H1 (cell line): Measurements from ENCODE around the gene MAGI3. TPM values are rescaled to one million over a fixed set of nuclear protein-coding genes. Genes with fewer than 3 reads are reported as not detected.

ENCODE experiments used
- CTCF ChIA-PET: fragments of 300-600 bp; sonication (Branson Sonifier 250); formaldehyde crosslinking; loops from one replicate; lab custom pipeline; 2021; ENCODE audit not compliant: partially characterized antibody; lab: Charles Lee
- POLR2A ChIA-PET: fragments of 300-600 bp; sonication (Branson Sonifier 250); formaldehyde crosslinking; loops from one replicate; lab custom pipeline; 2021; ENCODE audit warnings: inconsistent platforms; ENCODE audit not compliant: partially characterized antibody; lab: Charles Lee
- DNase-seq, 2 experiments: peaks; one replicate each; pipeline versions ENCODE4 v3.0.0 to v3.0.0-alpha.2; 2010 to 2022; ENCODE audit warnings: low spot score in 2 of 2, low read depth in 1 of 2, mixed read lengths in 1 of 2
- FAIRE-seq: peaks from 2 replicates; lab custom pipeline; 2011; peaks lifted over from hg19 to GRCh38; lab: Jason Lieb, UNC
- H2AFZ ChIP-seq: 2 replicates; pipeline ENCODE4 v1.8.1; 2012; ENCODE audit warnings: low read length, inconsistent platforms
- H2AK5ac ChIP-seq: 2 replicates; pipeline ENCODE4 v1.6.1; 2013; ENCODE audit warnings: low read depth, low read length
- H2BK120ac ChIP-seq: replicated peaks from 2 replicates; pipeline ENCODE3; 2013; ENCODE audit warnings: low read depth, low read length, inconsistent platforms
- H2BK12ac ChIP-seq: 2 replicates; pipeline ENCODE4 v1.6.1; 2013; ENCODE audit warnings: low read depth, low read length
- H2BK15ac ChIP-seq: 2 replicates; pipeline ENCODE4 v1.6.1; 2013; ENCODE audit warnings: low read length
- H2BK20ac ChIP-seq: 2 replicates; pipeline ENCODE4 v1.6.1; 2013; ENCODE audit warnings: low read length
- H2BK5ac ChIP-seq: 2 replicates; pipeline ENCODE4 v1.6.1; 2013; ENCODE audit warnings: low read depth, low read length
- H3K14ac ChIP-seq: 2 replicates; pipeline ENCODE4 v1.6.1; 2013; ENCODE audit warnings: inconsistent platforms; ENCODE audit not compliant: insufficient read length
- H3K18ac ChIP-seq: 2 replicates; pipeline ENCODE4 v1.6.1; 2013; ENCODE audit warnings: low read length; ENCODE audit errors: extremely low read depth
- H3K23ac ChIP-seq: 2 replicates; pipeline ENCODE4 v1.6.1; 2013; ENCODE audit warnings: inconsistent platforms; ENCODE audit not compliant: insufficient read length
- H3K23me2 ChIP-seq: 2 replicates; pipeline ENCODE4 v1.6.1; 2013; ENCODE audit warnings: low read depth, low read length
- H3K27ac ChIP-seq: 2 replicates; pipeline ENCODE4 v1.6.1; 2011; ENCODE audit warnings: low read depth, low read length, inconsistent platforms
- H3K27me3 ChIP-seq, 4 experiments: replicated peaks in 1 of 4; 1 replicate in 1 of 4; 2 replicates in 3 of 4; pipeline versions ENCODE4 v1.6.1 to v1.8.1; 2011 to 2013; ENCODE audit warnings: low read length in 3 of 4, mild to moderate bottlenecking in 3 of 4, inconsistent platforms in 2 of 4, mixed read lengths in 2 of 4, moderate library complexity in 1 of 4; ENCODE audit not compliant: control insufficient read depth in 3 of 4, insufficient read depth in 3 of 4; ENCODE audit errors: extremely low read depth in 1 of 4
- H3K36me3 ChIP-seq, 4 experiments: 2 replicates each; pipeline versions ENCODE4 v1.6.1 to v1.8.1; 2011 to 2013; ENCODE audit warnings: mild to moderate bottlenecking in 4 of 4, low read length in 3 of 4, moderate library complexity in 2 of 4, control low read depth in 1 of 4, inconsistent platforms in 1 of 4; ENCODE audit not compliant: insufficient read depth in 4 of 4, control insufficient read depth in 2 of 4
- H3K4ac ChIP-seq: replicated peaks from 2 replicates; pipeline ENCODE3; 2013; ENCODE audit warnings: low read length, low read depth, mixed read lengths, inconsistent platforms; ENCODE audit not compliant: insufficient read length
- H3K4me1 ChIP-seq, 4 experiments: replicated peaks in 1 of 4; 1 replicate in 1 of 4; 2 replicates in 3 of 4; pipeline versions ENCODE4 v1.6.1 to v1.8.1; 2011 to 2013; ENCODE audit warnings: low read length in 3 of 4, inconsistent platforms in 2 of 4, mixed read lengths in 1 of 4; ENCODE audit not compliant: insufficient read depth in 4 of 4, control insufficient read depth in 3 of 4
- H3K4me2 ChIP-seq, 2 experiments: 2 replicates each; pipeline versions ENCODE4 v1.6.1 to v1.8.1; 2011 to 2013; ENCODE audit warnings: low read depth in 2 of 2, low read length in 2 of 2, control low read depth in 1 of 2, inconsistent platforms in 1 of 2, mild to moderate bottlenecking in 1 of 2; ENCODE audit not compliant: insufficient read depth in 1 of 2
- H3K4me3 ChIP-seq, 4 experiments: fragments of 200-600, 300-600 bp in 1 of 4; sonication (generic), shearing (Covaris generic), sonication (Bioruptor Twin) in 1 of 4; 2 replicates each; pipeline versions ENCODE4 v1.5.1 to v1.8.1; 2011 to 2016; ENCODE audit warnings: low read length in 4 of 4, low read depth in 3 of 4, control low read depth in 2 of 4, inconsistent platforms in 2 of 4, mild to moderate bottlenecking in 2 of 4, mixed read lengths in 1 of 4, moderate library complexity in 1 of 4; ENCODE audit not compliant: insufficient read depth in 2 of 4; ENCODE audit errors: extremely low read depth in 1 of 4
- H3K56ac ChIP-seq: replicated peaks from 2 replicates; pipeline ENCODE3; 2013; ENCODE audit warnings: low read depth, mild to moderate bottlenecking, mixed read lengths, low read length, inconsistent platforms; ENCODE audit not compliant: insufficient read length
- H3K79me1 ChIP-seq: 2 replicates; pipeline ENCODE4 v1.6.1; 2013; ENCODE audit warnings: low read depth, low read length, control low read depth
- H3K79me2 ChIP-seq, 2 experiments: 2 replicates each; pipeline versions ENCODE4 v1.6.1 to v1.8.1; 2012 to 2013; ENCODE audit warnings: low read length in 2 of 2, mild to moderate bottlenecking in 2 of 2, inconsistent platforms in 1 of 2; ENCODE audit not compliant: insufficient read depth in 2 of 2, control insufficient read depth in 1 of 2
- H3K9ac ChIP-seq, 4 experiments: replicated peaks in 1 of 4; 1 replicate in 1 of 4; 2 replicates in 3 of 4; pipeline versions ENCODE4 v1.6.1 to v1.8.1; 2011 to 2013; ENCODE audit warnings: low read depth in 3 of 4, low read length in 3 of 4, control low read depth in 2 of 4, mild to moderate bottlenecking in 2 of 4, moderate library complexity in 2 of 4, inconsistent platforms in 1 of 4; ENCODE audit errors: extremely low read depth in 1 of 4
- H3K9me3 ChIP-seq, 2 experiments: 2 replicates each; pipeline versions ENCODE4 v1.6.1 to v1.8.1; 2012 to 2013; ENCODE audit warnings: mild to moderate bottlenecking in 2 of 2, moderate library complexity in 2 of 2, control low read depth in 1 of 2, inconsistent platforms in 1 of 2, low read depth in 1 of 2, low read length in 1 of 2, mixed read lengths in 1 of 2; ENCODE audit not compliant: insufficient read depth in 2 of 2
- H4K20me1 ChIP-seq, 2 experiments: replicated peaks in 1 of 2; 2 replicates each; pipeline versions ENCODE3 to v1.8.1; 2011 to 2013; ENCODE audit warnings: inconsistent platforms in 2 of 2, low read length in 2 of 2, mild to moderate bottlenecking in 1 of 2; ENCODE audit not compliant: insufficient read depth in 2 of 2, control insufficient read depth in 1 of 2
- H4K5ac ChIP-seq: 2 replicates; pipeline ENCODE4 v1.6.1; 2013; ENCODE audit warnings: low read length, low read depth, mixed read lengths, inconsistent platforms; ENCODE audit not compliant: insufficient read length
- H4K8ac ChIP-seq: 2 replicates; pipeline ENCODE4 v1.8.0; 2013; ENCODE audit warnings: mild to moderate bottlenecking, moderate library complexity, low read length, inconsistent platforms; ENCODE audit not compliant: insufficient read depth; ENCODE audit errors: extremely low read depth
- H4K91ac ChIP-seq: replicated peaks from 2 replicates; pipeline ENCODE3; 2013; ENCODE audit warnings: low read length, mixed read lengths, inconsistent platforms; ENCODE audit not compliant: insufficient read length
- ATF3 ChIP-seq: IDR thresholded peaks from 2 replicates; pipeline ENCODE4 v1.6.1; 2011; ENCODE audit warnings: low read depth, mild to moderate bottlenecking, low read length; ENCODE audit not compliant: insufficient read depth
- HDAC2 ChIP-seq, 2 experiments: fragments of 300-600 bp in 1 of 2; sonication (generic) in 1 of 2; IDR thresholded peaks; 2 replicates each; pipeline ENCODE4 v1.6.1; 2011 to 2012; ENCODE audit warnings: low read depth in 2 of 2, low read length in 2 of 2, mild to moderate bottlenecking in 2 of 2, moderate library complexity in 2 of 2, borderline replicate concordance in 1 of 2, inconsistent platforms in 1 of 2
- HDAC6 ChIP-seq: IDR thresholded peaks from one replicate; pipeline ENCODE4 v1.7.1; 2012; ENCODE audit warnings: low read depth, mild to moderate bottlenecking, inconsistent platforms, low read length, moderate library complexity
- JUND ChIP-seq: IDR thresholded peaks from 2 replicates; pipeline ENCODE4 v1.6.1; 2011; ENCODE audit warnings: mild to moderate bottlenecking, improper control_type of control experiment, low read length
- KDM1A ChIP-seq: fragments of 200-600, 300-600 bp; sonication (generic); IDR thresholded peaks from 2 replicates; pipeline ENCODE4 v1.7.1; 2016; ENCODE audit warnings: mild to moderate bottlenecking, low read length, borderline replicate concordance
- PHF8 ChIP-seq: fragments of 200-600 bp; sonication (generic); conservative IDR thresholded peaks from 2 replicates; pipeline ENCODE4 v1.7.1; 2012; ENCODE audit warnings: low read depth, mild to moderate bottlenecking, inconsistent platforms, low read length, moderate library complexity
- RNF2 ChIP-seq: fragments of 200-900, 300-1000 bp; sonication (generic); IDR thresholded peaks from 2 replicates; pipeline ENCODE4 v1.7.1; 2016; ENCODE audit warnings: borderline replicate concordance, low read depth, mild to moderate bottlenecking, antibody characterized with exemption, low read length; ENCODE audit not compliant: poor library complexity, severe bottlenecking; ENCODE audit errors: missing control alignments
- SAP30 ChIP-seq: fragments of 300-600 bp; sonication (generic); IDR thresholded peaks from 2 replicates; pipeline ENCODE4 v1.7.1; 2012; ENCODE audit warnings: low read length, moderate library complexity, mild to moderate bottlenecking, inconsistent platforms; ENCODE audit not compliant: insufficient read depth, insufficient replicate concordance
- SIX5 ChIP-seq: IDR thresholded peaks from 2 replicates; pipeline ENCODE4 v1.6.1; 2011; ENCODE audit warnings: mild to moderate bottlenecking, low read depth, low read length
- SP4 ChIP-seq: IDR thresholded peaks from 2 replicates; pipeline ENCODE4 v1.6.1; 2012; ENCODE audit warnings: low read length, inconsistent platforms
- TBP ChIP-seq: IDR thresholded peaks from 2 replicates; pipeline ENCODE4 v1.6.1; 2011; ENCODE audit warnings: low read depth, low read length, improper control_type of control experiment
- USF2 ChIP-seq: IDR thresholded peaks from 2 replicates; pipeline ENCODE4 v1.6.1; 2011; ENCODE audit warnings: low read length, improper control_type of control experiment
- WGBS, 2 experiments: shearing (Covaris generic) in 1 of 2; methylation state at CpG; one replicate each; pipeline versions ENCODE4 v1.1.6 to v1.1.7; 2013 to 2015; ENCODE audit warnings: low lambda C conversion rate in 2 of 2, mixed read lengths in 2 of 2, inconsistent platforms in 1 of 2, low coverage in 1 of 2, missing lambda C conversion rate in 1 of 2; ENCODE audit not compliant: insufficient replicate concordance in 2 of 2, insufficient coverage in 1 of 2, insufficient read length in 1 of 2; ENCODE audit errors: extremely low coverage in 1 of 2, missing lambda C conversion rate in 1 of 2; 5-methylcytosine and 5-hydroxymethylcytosine counted together
- polyA plus RNA-seq, 7 experiments: library from polyadenylated mRNA; depleted of rRNA in 3 of 7; stranded (reverse) in 5 of 7; unstranded in 2 of 7; fragments of >200 nt in 5 of 7; fragments of 200-250 nt in 2 of 7; gene quantifications; 1 replicate in 5 of 7; 2 replicates in 1 of 7; 4 replicates in 1 of 7; pipeline versions ENCODE4 v1.2.1 to v1.2.3, GENCODE V29; 2011 to 2013; ENCODE audit warnings: missing spikeins in 2 of 7, mixed read lengths in 2 of 7
- total RNA-seq: library from RNA; stranded (reverse); fragmentation: NEBNext Ultra II Directional; extraction: Animal tissue kit (Norgen Biotek cat#: 25700); gene quantifications from 2 replicates; pipeline ENCODE4 v1.2.1, GENCODE V29; 2021

MAGI3 gene
- total and polyA plus RNA-seq, 2 of the 8 experiments (the other 6 are each of a cell fraction or from before 2014, with no cell fraction given), result 2.3 to 7.8 TPM

- H3K27me3 ChIP-seq, result no peaks in the 10 kb centered on the region
- H3K56ac ChIP-seq, result no peak overlapping the region
- DNase-seq, result no peak
- no peak overlapping the region for H3K14ac ChIP-seq
- no peaks in the 10 kb centered on the region for H3K4me1 ChIP-seq
- no peak overlapping the region for H3K4me3 ChIP-seq
- 95% methylated on average over 3 of the region's 3 CpGs; no CpG with 5 or more reads in 1 of the 2 experiments for WGBS, 2 experiments
- no peak overlapping the region for H2AFZ ChIP-seq
- H3K4me2 ChIP-seq, result no peak overlapping the region
- no peak overlapping the region for H3K27ac ChIP-seq
- ChIA-PET CTCF (interaction anchor here (1.4 kb wide), 1 partner anchor 517 kb away, joined by 3 read pairs; no protein-coding TSS in a partner anchor), POLR2A (no interaction called here)
- H2BK12ac ChIP-seq, result no peak overlapping the region
- no peaks in the 10 kb centered on the region for H4K20me1 ChIP-seq
- H3K9me3 ChIP-seq, result no peaks in the 10 kb centered on the region
- H4K8ac ChIP-seq, result no peak overlapping the region
- H3K36me3 ChIP-seq, result no peaks in the 10 kb centered on the region
- no peak overlapping the region for H2BK120ac ChIP-seq
- H2AK5ac ChIP-seq, result no peak overlapping the region
- no peaks in the 10 kb centered on the region for H3K79me1 ChIP-seq
- H3K4ac ChIP-seq, result no peak overlapping the region
- no peak overlapping the region for H2BK20ac ChIP-seq
- no peak overlapping the region for H3K18ac ChIP-seq
- no peak overlapping the region for H4K91ac ChIP-seq
- H2BK5ac ChIP-seq, result no peak overlapping the region
- no peak overlapping the region for H3K9ac ChIP-seq
- no peak for FAIRE-seq
- no peak overlapping the region for H2BK15ac ChIP-seq
- H3K23ac ChIP-seq, result no peak overlapping the region
- no peaks in the 10 kb centered on the region for H3K79me2 ChIP-seq
- no peak overlapping the region for H4K5ac ChIP-seq
- no peaks in the 10 kb centered on the region for H3K23me2 ChIP-seq
- TF ChIP-seq KDM1A, result no peak
- TF ChIP-seq PHF8, result no peak
- no peak for TF ChIP-seq RNF2
- no peak for TF ChIP-seq SIX5
- TF ChIP-seq HDAC6, result no peak
- no peak for TF ChIP-seq USF2
- TF ChIP-seq TBP, result no peak
- no peak for TF ChIP-seq HDAC2 (IDR thresholded peaks at IDR 0.05; ENCODE audit: borderline replicate concordance in 1 of 2, low read depth in 2 of 2, low read length in 2 of 2)
- TF ChIP-seq SAP30, result no peak
- no peak for TF ChIP-seq SP4
- no peak for TF ChIP-seq JUND
- TF ChIP-seq ATF3, result no peak
Measured at GRCh38 chr1:113657126-113657525, 266.8 kb downstream of the MAGI3 start.
